H1 (cell line): Measurements from ENCODE around the gene ZNG1A. TPM values are rescaled to one million over a fixed set of nuclear protein-coding genes. Genes with fewer than 3 reads are reported as not detected.
"Not testable (repeated sequence)": the region's sequence is repeated elsewhere in the genome, so short reads cannot be mapped to it uniquely, and the experiment has no call there.

Experiments used
- CTCF ChIA-PET: fragments of 300-600 bp; sonication (Branson Sonifier 250); formaldehyde crosslinking; loops from one replicate; lab custom pipeline; 2021; ENCODE audit not compliant: partially characterized antibody; lab: Charles Lee
- POLR2A ChIA-PET: fragments of 300-600 bp; sonication (Branson Sonifier 250); formaldehyde crosslinking; loops from one replicate; lab custom pipeline; 2021; ENCODE audit warnings: inconsistent platforms; ENCODE audit not compliant: partially characterized antibody; lab: Charles Lee
- DNase-seq, 2 experiments: peaks; one replicate each; pipeline versions ENCODE4 v3.0.0 to v3.0.0-alpha.2; 2010 to 2022; ENCODE audit warnings: low spot score in 2 of 2, low read depth in 1 of 2, mixed read lengths in 1 of 2
- FAIRE-seq: peaks from 2 replicates; lab custom pipeline; 2011; peaks lifted over from hg19 to GRCh38; lab: Jason Lieb, UNC
- H2AFZ ChIP-seq: 2 replicates; pipeline ENCODE4 v1.8.1; 2012; ENCODE audit warnings: low read length, inconsistent platforms
- H2AK5ac ChIP-seq: 2 replicates; pipeline ENCODE4 v1.6.1; 2013; ENCODE audit warnings: low read depth, low read length
- H2BK120ac ChIP-seq: replicated peaks from 2 replicates; pipeline ENCODE3; 2013; ENCODE audit warnings: low read depth, low read length, inconsistent platforms
- H2BK12ac ChIP-seq: 2 replicates; pipeline ENCODE4 v1.6.1; 2013; ENCODE audit warnings: low read depth, low read length
- H2BK15ac ChIP-seq: 2 replicates; pipeline ENCODE4 v1.6.1; 2013; ENCODE audit warnings: low read length
- H2BK20ac ChIP-seq: 2 replicates; pipeline ENCODE4 v1.6.1; 2013; ENCODE audit warnings: low read length
- H2BK5ac ChIP-seq: 2 replicates; pipeline ENCODE4 v1.6.1; 2013; ENCODE audit warnings: low read depth, low read length
- H3K14ac ChIP-seq: 2 replicates; pipeline ENCODE4 v1.6.1; 2013; ENCODE audit warnings: inconsistent platforms; ENCODE audit not compliant: insufficient read length
- H3K18ac ChIP-seq: 2 replicates; pipeline ENCODE4 v1.6.1; 2013; ENCODE audit warnings: low read length; ENCODE audit errors: extremely low read depth
- H3K23ac ChIP-seq: 2 replicates; pipeline ENCODE4 v1.6.1; 2013; ENCODE audit warnings: inconsistent platforms; ENCODE audit not compliant: insufficient read length
- H3K23me2 ChIP-seq: 2 replicates; pipeline ENCODE4 v1.6.1; 2013; ENCODE audit warnings: low read depth, low read length
- H3K27ac ChIP-seq: 2 replicates; pipeline ENCODE4 v1.6.1; 2011; ENCODE audit warnings: low read depth, low read length, inconsistent platforms
- H3K27me3 ChIP-seq, 4 experiments: replicated peaks in 1 of 4; 1 replicate in 1 of 4; 2 replicates in 3 of 4; pipeline versions ENCODE4 v1.6.1 to v1.8.1; 2011 to 2013; ENCODE audit warnings: low read length in 3 of 4, mild to moderate bottlenecking in 3 of 4, inconsistent platforms in 2 of 4, mixed read lengths in 2 of 4, moderate library complexity in 1 of 4; ENCODE audit not compliant: control insufficient read depth in 3 of 4, insufficient read depth in 3 of 4; ENCODE audit errors: extremely low read depth in 1 of 4
- H3K36me3 ChIP-seq, 4 experiments: 2 replicates each; pipeline versions ENCODE4 v1.6.1 to v1.8.1; 2011 to 2013; ENCODE audit warnings: mild to moderate bottlenecking in 4 of 4, low read length in 3 of 4, moderate library complexity in 2 of 4, control low read depth in 1 of 4, inconsistent platforms in 1 of 4; ENCODE audit not compliant: insufficient read depth in 4 of 4, control insufficient read depth in 2 of 4
- H3K4ac ChIP-seq: replicated peaks from 2 replicates; pipeline ENCODE3; 2013; ENCODE audit warnings: low read length, low read depth, mixed read lengths, inconsistent platforms; ENCODE audit not compliant: insufficient read length
- H3K4me1 ChIP-seq, 4 experiments: replicated peaks in 1 of 4; 1 replicate in 1 of 4; 2 replicates in 3 of 4; pipeline versions ENCODE4 v1.6.1 to v1.8.1; 2011 to 2013; ENCODE audit warnings: low read length in 3 of 4, inconsistent platforms in 2 of 4, mixed read lengths in 1 of 4; ENCODE audit not compliant: insufficient read depth in 4 of 4, control insufficient read depth in 3 of 4
- H3K4me2 ChIP-seq, 2 experiments: 2 replicates each; pipeline versions ENCODE4 v1.6.1 to v1.8.1; 2011 to 2013; ENCODE audit warnings: low read depth in 2 of 2, low read length in 2 of 2, control low read depth in 1 of 2, inconsistent platforms in 1 of 2, mild to moderate bottlenecking in 1 of 2; ENCODE audit not compliant: insufficient read depth in 1 of 2
- H3K4me3 ChIP-seq, 4 experiments: fragments of 200-600, 300-600 bp in 1 of 4; sonication (generic), shearing (Covaris generic), sonication (Bioruptor Twin) in 1 of 4; 2 replicates each; pipeline versions ENCODE4 v1.5.1 to v1.8.1; 2011 to 2016; ENCODE audit warnings: low read length in 4 of 4, low read depth in 3 of 4, control low read depth in 2 of 4, inconsistent platforms in 2 of 4, mild to moderate bottlenecking in 2 of 4, mixed read lengths in 1 of 4, moderate library complexity in 1 of 4; ENCODE audit not compliant: insufficient read depth in 2 of 4; ENCODE audit errors: extremely low read depth in 1 of 4
- H3K56ac ChIP-seq: replicated peaks from 2 replicates; pipeline ENCODE3; 2013; ENCODE audit warnings: low read depth, mild to moderate bottlenecking, mixed read lengths, low read length, inconsistent platforms; ENCODE audit not compliant: insufficient read length
- H3K79me1 ChIP-seq: 2 replicates; pipeline ENCODE4 v1.6.1; 2013; ENCODE audit warnings: low read depth, low read length, control low read depth
- H3K79me2 ChIP-seq, 2 experiments: 2 replicates each; pipeline versions ENCODE4 v1.6.1 to v1.8.1; 2012 to 2013; ENCODE audit warnings: low read length in 2 of 2, mild to moderate bottlenecking in 2 of 2, inconsistent platforms in 1 of 2; ENCODE audit not compliant: insufficient read depth in 2 of 2, control insufficient read depth in 1 of 2
- H3K9ac ChIP-seq, 4 experiments: replicated peaks in 1 of 4; 1 replicate in 1 of 4; 2 replicates in 3 of 4; pipeline versions ENCODE4 v1.6.1 to v1.8.1; 2011 to 2013; ENCODE audit warnings: low read depth in 3 of 4, low read length in 3 of 4, control low read depth in 2 of 4, mild to moderate bottlenecking in 2 of 4, moderate library complexity in 2 of 4, inconsistent platforms in 1 of 4; ENCODE audit errors: extremely low read depth in 1 of 4
- H3K9me3 ChIP-seq, 2 experiments: 2 replicates each; pipeline versions ENCODE4 v1.6.1 to v1.8.1; 2012 to 2013; ENCODE audit warnings: mild to moderate bottlenecking in 2 of 2, moderate library complexity in 2 of 2, control low read depth in 1 of 2, inconsistent platforms in 1 of 2, low read depth in 1 of 2, low read length in 1 of 2, mixed read lengths in 1 of 2; ENCODE audit not compliant: insufficient read depth in 2 of 2
- H4K20me1 ChIP-seq, 2 experiments: replicated peaks in 1 of 2; 2 replicates each; pipeline versions ENCODE3 to v1.8.1; 2011 to 2013; ENCODE audit warnings: inconsistent platforms in 2 of 2, low read length in 2 of 2, mild to moderate bottlenecking in 1 of 2; ENCODE audit not compliant: insufficient read depth in 2 of 2, control insufficient read depth in 1 of 2
- H4K5ac ChIP-seq: 2 replicates; pipeline ENCODE4 v1.6.1; 2013; ENCODE audit warnings: low read length, low read depth, mixed read lengths, inconsistent platforms; ENCODE audit not compliant: insufficient read length
- H4K8ac ChIP-seq: 2 replicates; pipeline ENCODE4 v1.8.0; 2013; ENCODE audit warnings: mild to moderate bottlenecking, moderate library complexity, low read length, inconsistent platforms; ENCODE audit not compliant: insufficient read depth; ENCODE audit errors: extremely low read depth
- H4K91ac ChIP-seq: replicated peaks from 2 replicates; pipeline ENCODE3; 2013; ENCODE audit warnings: low read length, mixed read lengths, inconsistent platforms; ENCODE audit not compliant: insufficient read length
- CREB1 ChIP-seq: IDR thresholded peaks from 2 replicates; pipeline ENCODE4 v1.6.1; 2012; ENCODE audit warnings: inconsistent platforms
- NRF1 ChIP-seq: IDR thresholded peaks from 2 replicates; pipeline ENCODE4 v1.6.1; 2011; ENCODE audit warnings: mild to moderate bottlenecking, low read depth, low read length, improper control_type of control experiment
- TCF12 ChIP-seq: IDR thresholded peaks from 2 replicates; pipeline ENCODE4 v1.6.1; 2011; ENCODE audit warnings: low read depth, mild to moderate bottlenecking, low read length
- WGBS, 2 experiments: shearing (Covaris generic) in 1 of 2; methylation state at CpG; one replicate each; pipeline versions ENCODE4 v1.1.6 to v1.1.7; 2013 to 2015; ENCODE audit warnings: low lambda C conversion rate in 2 of 2, mixed read lengths in 2 of 2, inconsistent platforms in 1 of 2, low coverage in 1 of 2, missing lambda C conversion rate in 1 of 2; ENCODE audit not compliant: insufficient replicate concordance in 2 of 2, insufficient coverage in 1 of 2, insufficient read length in 1 of 2; ENCODE audit errors: extremely low coverage in 1 of 2, missing lambda C conversion rate in 1 of 2; 5-methylcytosine and 5-hydroxymethylcytosine counted together
- polyA plus RNA-seq, 7 experiments: library from polyadenylated mRNA; depleted of rRNA in 3 of 7; stranded (reverse) in 5 of 7; unstranded in 2 of 7; fragments of >200 nt in 5 of 7; fragments of 200-250 nt in 2 of 7; gene quantifications; 1 replicate in 5 of 7; 2 replicates in 1 of 7; 4 replicates in 1 of 7; pipeline versions ENCODE4 v1.2.1 to v1.2.3, GENCODE V29; 2011 to 2013; ENCODE audit warnings: missing spikeins in 2 of 7, mixed read lengths in 2 of 7
- total RNA-seq: library from RNA; stranded (reverse); fragmentation: NEBNext Ultra II Directional; extraction: Animal tissue kit (Norgen Biotek cat#: 25700); gene quantifications from 2 replicates; pipeline ENCODE4 v1.2.1, GENCODE V29; 2021

ZNG1A gene
- total and polyA plus RNA-seq, 2 of the 8 experiments (the other 6 are each of a cell fraction or from before 2014, with no cell fraction given): 18.2 to 46.5 TPM

GRCh38 chr9:206481-206880 lies 27.6 kb upstream of the ZNG1A start (continued):
- no peak for TF ChIP-seq NRF1
- no peak for TF ChIP-seq CREB1
- no peak for TF ChIP-seq TCF12

GRCh38 chr9:199601-200000 lies 20.7 kb upstream of the ZNG1A start:
- H3K18ac ChIP-seq, H4K20me1 ChIP-seq, H3K14ac ChIP-seq, H2AK5ac ChIP-seq, H2AFZ ChIP-seq, H3K9me3 ChIP-seq, POLR2A ChIA-PET, H3K23me2 ChIP-seq, H2BK120ac ChIP-seq, DNase-seq, H3K79me2 ChIP-seq, H2BK5ac ChIP-seq, H4K91ac ChIP-seq, H2BK20ac ChIP-seq, H4K8ac ChIP-seq, H3K56ac ChIP-seq, CTCF ChIA-PET, H2BK12ac ChIP-seq, H3K23ac ChIP-seq, H3K4me3 ChIP-seq, FAIRE-seq, H3K9ac ChIP-seq, H4K5ac ChIP-seq, H3K4ac ChIP-seq, H3K79me1 ChIP-seq, H2BK15ac ChIP-seq, H3K4me1 ChIP-seq, H3K4me2 ChIP-seq, H3K27me3 ChIP-seq, H3K36me3 ChIP-seq, H3K27ac ChIP-seq: not testable (repeated sequence)
- 100% methylated on average over 1 of the region's 1 CpG; no CpG with 5 or more reads in 1 of the 2 experiments for WGBS, 2 experiments
